Epithelial cell of prostate (primary cell): Measurements from ENCODE around the gene AP4B1.
A peak's percentile ranks its signal among the peaks of the same experiment; 100 is the strongest.

Source experiments
- DNase-seq: peaks from one replicate; pipeline ENCODE4 v3.0.0-alpha.2; 2011; ENCODE audit warnings: low read depth, low spot score
- H3K27ac ChIP-seq: fragments of 450-650 bp; 2 replicates; pipeline ENCODE4 v1.5.1; 2017; ENCODE audit warnings: mild to moderate bottlenecking

Gene AP4B1

DNA sequence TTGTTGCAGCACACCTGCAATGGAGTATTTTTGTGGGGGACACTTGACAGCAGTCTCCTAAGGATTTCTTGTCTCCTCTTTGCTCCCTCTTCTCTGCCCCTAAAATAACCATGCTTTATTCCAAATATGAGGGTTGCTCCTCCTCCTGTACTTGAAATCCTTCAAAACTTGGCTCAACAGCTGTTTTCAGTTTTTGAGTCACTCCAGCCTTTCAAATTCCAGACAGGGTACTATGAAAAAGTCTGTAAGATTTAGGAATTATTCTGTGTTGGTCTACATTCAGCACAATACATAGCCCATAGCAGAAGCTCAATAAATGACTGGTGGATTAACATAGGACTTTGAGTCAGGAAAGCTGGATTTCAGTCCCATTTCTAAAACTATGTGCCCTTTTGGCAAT, 5.5 kb downstream of the AP4B1 start:
- no peak overlapping the region for H3K27ac ChIP-seq
- DNase-seq = no peak

- no peak overlapping the region for H3K27ac ChIP-seq
- no peak for DNase-seq
Observed at GRCh38 chr1:113898241-113898814, 6.3 kb downstream of the AP4B1 start.

DNA sequence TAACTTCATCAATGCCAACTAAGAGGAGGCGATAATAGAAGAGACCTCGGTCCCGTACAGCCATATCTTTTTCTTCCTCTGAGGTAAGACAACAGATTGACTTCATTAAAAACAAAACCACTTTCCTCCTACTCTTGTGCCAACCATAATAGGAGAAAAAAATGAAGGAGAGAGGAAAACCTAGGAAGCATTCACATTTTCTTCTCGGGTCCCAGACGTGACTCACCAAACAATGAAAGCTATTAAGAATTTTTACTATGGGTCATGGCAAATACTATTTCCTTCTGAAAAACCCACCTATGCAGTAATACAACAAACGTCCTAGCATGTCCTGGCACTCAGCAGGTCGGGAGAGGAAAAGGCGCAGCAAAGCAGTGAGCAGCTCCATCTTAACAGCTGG, 8.6 kb downstream of the AP4B1 start:
- DNase-seq = no peak
- H3K27ac ChIP-seq = no peak overlapping the region

- H3K27ac ChIP-seq = no peak overlapping the region
- DNase-seq = no peak
Observed at GRCh38 chr1:113895098-113895497, 9.5 kb downstream of the AP4B1 start.

DNA sequence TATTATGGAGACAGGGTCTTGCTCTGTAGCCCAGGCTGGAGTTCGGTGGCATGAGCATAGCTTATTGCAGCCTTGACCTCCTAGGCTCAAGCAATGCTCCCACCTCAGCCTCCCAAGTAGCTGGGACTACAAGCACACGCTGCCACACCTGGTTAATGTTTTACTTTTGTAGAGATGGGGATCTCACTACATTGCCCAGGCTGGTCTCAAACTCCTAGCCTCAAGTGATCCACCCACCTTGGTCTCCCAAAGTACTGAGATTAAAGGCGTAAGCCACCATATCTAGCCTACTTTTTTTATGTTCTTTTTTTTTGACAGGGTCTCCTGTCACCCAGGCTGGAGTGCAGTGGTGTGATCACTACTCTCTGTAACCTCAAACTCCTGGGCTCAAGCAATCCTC, 11.3 kb downstream of the AP4B1 start:
- H3K27ac ChIP-seq = no peak overlapping the region
- DNase-seq = no peak

DNA sequence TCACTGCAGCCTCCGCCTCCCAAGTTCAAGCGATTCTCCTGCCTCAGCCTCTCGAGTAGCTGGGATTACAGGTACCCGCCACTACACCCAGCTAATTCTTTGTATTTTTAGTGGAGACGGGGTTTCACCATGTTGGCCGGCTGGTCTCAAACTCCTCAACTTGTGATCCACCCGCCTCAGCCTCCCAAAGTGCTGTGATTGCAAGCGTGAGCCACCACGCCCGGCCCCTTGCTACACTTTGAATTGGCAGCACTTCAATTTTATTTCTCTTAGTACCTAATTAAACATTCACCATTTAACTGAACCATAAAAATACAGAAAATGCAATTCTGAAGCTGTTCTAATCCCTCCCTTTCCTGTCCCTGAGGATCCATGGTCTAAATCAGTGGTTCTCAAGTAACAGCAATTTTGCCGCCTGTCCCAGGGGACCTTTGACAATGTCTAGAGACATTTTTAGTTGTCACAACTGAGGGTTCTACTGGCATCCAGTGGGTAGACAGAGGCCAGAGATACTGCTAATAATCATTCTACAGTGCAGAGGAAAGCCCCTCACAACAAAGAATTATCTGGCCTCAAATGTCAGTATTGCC, 12.9 kb downstream of the AP4B1 start:
- DNase-seq = no peak
- no peak overlapping the region for H3K27ac ChIP-seq

- no peak overlapping the region for H3K27ac ChIP-seq
- DNase-seq = no peak
Observed at GRCh38 chr1:113890816-113891215, 13.8 kb downstream of the AP4B1 start.

DNA sequence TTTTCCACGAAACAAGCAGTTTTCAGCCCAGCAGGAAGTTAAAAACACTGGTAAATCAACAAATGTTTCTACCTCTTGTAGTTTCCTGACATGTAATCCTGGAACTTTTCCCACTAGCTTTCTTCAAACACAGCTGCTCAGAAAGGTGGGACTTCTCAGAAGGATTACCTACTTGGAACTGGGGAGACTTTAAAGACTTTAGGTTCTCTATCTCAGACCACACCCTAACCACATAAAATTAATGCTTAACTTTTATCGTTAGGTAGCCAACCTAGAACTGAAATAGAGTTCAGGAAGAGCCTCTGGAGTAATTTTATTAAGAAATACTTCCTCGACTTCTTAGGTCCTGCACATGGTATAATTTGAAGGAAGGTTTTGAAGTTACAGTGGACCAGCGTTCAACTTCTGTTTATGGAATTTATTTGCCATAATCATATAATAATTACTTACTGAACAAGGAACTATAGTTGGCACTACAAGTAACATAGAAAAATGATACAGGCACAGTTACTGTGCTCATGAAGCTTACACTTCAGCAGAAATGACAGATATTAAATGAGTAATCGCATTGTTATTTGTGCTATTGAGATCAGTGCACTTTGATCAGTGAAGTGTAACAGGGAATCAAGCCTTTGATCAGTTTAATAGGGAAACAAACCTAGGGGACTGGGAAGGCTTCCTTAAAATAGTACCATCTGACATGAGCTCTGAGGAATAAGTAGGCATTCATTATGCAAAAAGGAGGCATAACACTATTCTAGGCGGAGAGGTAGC, 17.0 kb downstream of the AP4B1 start, which contains the start of gene BCL2L15:
Gene BCL2L15 (minus strand): TSS at position 180 of the 774 bp plus-strand sequence. CDS start 206 bp downstream, outside the sequence.
- DNase-seq = no peak
- peak within 1 kb of the TSS; percentile 5 for H3K27ac ChIP-seq

DNA sequence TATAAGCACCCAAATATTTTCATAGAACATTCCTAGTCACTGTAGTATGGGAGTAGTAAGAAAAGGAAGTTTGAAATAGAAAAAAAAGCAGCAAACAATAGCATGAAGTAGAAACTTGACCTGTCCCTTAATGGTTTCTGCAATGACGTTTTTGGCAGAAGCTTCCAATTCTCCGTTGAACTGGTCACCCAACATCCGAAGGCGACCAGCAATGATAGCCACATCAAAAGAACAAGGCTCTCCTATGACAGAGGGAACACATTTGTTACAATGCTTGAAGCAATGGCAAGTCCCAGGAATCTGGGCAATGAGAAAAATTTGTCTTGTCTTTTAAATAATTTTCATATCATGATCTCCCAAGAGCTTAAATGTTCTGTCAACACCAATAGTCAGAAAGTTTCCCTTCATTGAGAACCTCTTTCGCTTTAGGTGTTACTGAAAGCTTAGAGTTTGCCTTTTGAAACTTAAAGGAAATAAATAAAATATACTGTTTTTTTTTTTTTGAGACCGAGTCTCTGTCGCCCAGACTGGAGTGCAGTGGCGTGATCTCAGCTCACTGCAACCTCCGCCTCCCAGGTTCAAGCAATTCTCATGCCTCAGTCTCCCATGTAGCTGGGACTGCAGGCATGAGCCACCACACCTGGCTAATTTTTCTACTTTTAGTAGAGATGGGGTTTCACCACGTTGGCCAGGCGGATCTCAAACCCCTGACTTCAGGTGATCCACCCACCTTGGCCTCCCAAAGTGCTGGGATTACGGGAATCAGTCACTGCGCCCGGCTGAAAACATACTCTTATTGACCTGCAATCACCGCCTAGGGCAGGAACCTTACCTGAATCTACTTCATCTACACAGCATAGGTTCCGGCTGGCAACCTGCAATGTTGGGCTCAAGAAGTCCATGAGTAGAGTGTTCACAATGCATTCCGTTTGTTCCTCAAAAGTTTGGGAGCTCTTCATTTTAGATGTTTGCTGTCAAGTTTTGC, 17.9 kb downstream of the AP4B1 start:
- peak overlapping the region; percentile 5 for H3K27ac ChIP-seq
- DNase-seq = no peak

GRCh38 chr1:113881661-113882060, 22.9 kb downstream of the AP4B1 start:
- no peak overlapping the region for H3K27ac ChIP-seq
- DNase-seq = no peak

DNA sequence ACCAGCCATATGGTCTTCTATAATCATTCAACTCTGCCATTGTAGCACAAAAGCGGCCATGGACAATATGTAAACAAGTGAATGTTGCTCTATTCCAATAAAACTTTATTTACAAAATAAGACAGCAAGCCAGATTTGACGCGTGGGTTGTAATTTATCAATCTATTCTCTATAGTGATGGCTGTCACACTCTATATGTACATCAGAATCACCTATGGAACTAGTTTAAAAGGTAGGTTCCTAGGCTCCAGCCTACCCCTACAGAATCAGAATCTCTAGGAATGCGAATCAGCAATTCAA, 24.9 kb downstream of the AP4B1 start:
- H3K27ac ChIP-seq = no peak overlapping the region
- DNase-seq = no peak

DNA sequence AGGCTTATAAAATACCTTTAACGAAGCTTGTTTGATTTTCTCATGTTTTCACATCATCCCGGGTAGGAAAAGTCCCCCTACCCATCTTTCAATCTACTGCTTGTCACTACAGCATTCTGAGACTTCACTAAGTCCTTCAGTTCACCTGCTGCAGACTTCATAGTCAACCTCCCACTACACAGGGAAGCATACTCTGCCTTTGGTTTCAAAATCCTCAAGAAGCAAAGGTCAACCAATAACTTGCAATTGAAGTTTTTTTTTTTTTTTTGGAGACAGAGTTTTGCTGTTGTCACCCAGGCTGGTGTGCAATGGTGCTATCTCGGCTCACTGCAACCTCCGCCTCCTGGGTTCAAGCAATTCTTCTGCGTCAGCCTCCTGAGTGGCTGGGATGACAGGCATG, 28.4 kb downstream of the AP4B1 start:
- no peak overlapping the region for H3K27ac ChIP-seq
- no peak for DNase-seq

GRCh38 chr1:113875714-113876113, 28.9 kb downstream of the AP4B1 start:
- DNase-seq = no peak
- no peak overlapping the region for H3K27ac ChIP-seq

DNA sequence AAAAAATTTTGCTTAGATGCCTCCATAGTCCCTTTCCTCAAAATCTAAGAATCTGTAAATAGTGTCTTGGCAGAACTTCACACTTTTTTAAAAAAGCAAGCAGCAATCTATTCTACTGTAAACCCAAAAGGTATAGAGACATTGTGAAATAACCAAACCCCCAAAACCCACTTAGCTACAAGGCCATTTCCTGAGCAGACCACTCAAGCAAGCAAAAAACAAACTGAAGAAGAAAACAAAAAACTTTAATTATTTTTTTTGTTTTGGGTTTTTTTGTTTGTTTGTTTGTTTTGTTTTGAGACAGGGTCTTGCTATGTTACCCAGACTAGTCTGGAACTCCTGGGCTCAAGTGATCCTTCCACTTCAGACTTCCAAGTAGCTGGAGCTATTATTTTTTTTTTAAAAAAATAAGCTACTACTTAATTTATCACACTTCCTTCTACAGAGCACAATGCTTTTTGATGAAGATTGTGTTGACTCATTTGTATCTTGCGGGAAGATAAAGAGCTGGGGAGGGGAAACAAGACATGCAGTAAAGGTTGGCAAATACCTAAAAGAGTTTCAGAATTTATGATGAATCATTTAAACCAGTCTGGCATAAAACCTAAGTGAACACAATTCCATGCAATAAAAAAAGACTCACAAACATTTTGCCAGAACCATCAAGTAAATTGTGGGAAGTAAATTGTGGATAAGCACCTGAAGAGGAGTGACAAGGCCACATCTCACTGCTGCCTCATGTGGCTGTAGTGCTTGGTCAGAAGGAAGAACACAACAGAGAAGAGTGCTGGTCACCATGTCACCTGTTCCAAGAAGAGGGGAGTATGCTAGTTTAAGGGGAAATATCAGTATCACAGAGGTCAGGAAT, 30.4 kb downstream of the AP4B1 start:
- DNase-seq = peak; percentile 43

GRCh38 chr1:113872219-113872935, 32.2 kb downstream of the AP4B1 start:
- no peak overlapping the region for H3K27ac ChIP-seq
- no peak for DNase-seq

More for the DNA sequence above, 30.4 kb downstream of the AP4B1 start:
- peak overlapping the region; percentile 16 for H3K27ac ChIP-seq

- peak; percentile 33 for DNase-seq
- H3K27ac ChIP-seq = no peak within 1 kb of the TSS
Observed at GRCh38 chr1:113871597-113872113, 32.9 kb downstream of the AP4B1 start, which contains the start of gene PTPN22. Gene PTPN22, minus strand, starts transcription at chr1:113871712.

DNA sequence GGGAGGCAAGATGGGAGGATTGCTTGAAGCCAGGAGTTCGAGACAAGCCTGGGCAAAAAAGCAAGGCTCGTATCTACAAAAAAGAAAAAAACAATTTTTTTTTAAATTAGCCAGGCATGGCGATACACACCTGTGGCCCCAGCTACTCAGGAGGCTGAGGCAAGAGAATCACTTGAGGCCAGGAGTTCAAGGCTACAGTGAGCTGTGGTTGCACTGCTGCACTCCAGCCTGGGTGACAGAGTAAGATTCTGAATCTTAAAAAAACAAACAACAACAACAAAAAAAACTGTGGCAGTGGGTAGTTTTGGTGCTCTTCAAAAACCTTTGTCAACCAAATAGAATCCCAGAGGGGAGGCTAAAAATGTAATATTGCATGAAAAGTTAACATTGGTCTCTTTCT, 33.8 kb downstream of the AP4B1 start:
- H3K27ac ChIP-seq = no peak overlapping the region
- no peak for DNase-seq

DNA sequence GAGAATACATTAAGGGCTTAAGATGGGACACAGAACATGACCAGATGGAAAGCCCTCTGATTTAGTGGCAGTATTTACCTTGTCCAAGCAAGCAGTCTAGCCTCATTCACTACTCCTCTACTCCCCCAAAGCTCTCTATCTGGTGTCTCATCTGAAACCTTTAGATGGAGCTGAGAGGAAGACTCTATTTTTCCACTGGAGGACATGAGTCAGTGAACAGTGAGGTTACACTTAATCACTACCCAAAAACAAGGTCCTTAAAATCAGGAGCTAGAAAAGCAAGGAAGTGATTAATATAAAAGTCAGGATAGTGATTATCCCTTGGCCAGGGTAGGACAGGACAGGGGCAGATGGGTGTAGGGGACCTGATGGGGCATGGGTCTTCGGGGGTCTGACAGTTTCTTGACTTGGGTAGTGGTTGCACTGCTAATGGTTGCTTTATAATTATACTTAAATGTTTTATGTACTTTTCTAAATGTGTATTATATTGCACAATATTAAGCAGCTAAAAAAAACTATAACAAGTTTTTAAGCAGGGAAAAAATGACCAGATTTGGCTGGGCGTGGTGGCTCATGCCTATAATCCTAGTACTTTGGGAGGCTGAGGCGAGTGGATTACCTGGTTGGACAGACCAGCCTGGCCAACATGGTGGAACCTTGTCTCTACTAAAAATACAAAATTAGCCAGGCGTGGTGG, 36.1 kb downstream of the AP4B1 start:
- no peak for DNase-seq
- peak overlapping the region; percentile 48 for H3K27ac ChIP-seq
